22Rv1 (cell line): ENCODE results near the gene TMSB4X.

ENCODE experiments used
- H3K27ac ChIP-seq: fragments of 450-650 bp; 2 replicates; pipeline ENCODE4 v1.5.1; 2017
- CTCF ChIP-seq: fragments of 450-650 bp; IDR thresholded peaks from 2 replicates; pipeline ENCODE4 v1.5.1; 2017; ENCODE audit warnings: mild to moderate bottlenecking
- ZFX ChIP-seq: fragments of 450-650 bp; IDR thresholded peaks from 2 replicates; pipeline ENCODE4 v1.6.1; 2017; ENCODE audit warnings: antibody characterized with exemption, borderline replicate concordance

The TMSB4X gene

GRCh38 chrX:13023567-13023966, 48.7 kb downstream of the TMSB4X start:
- TF ChIP-seq ZFX (no peak), CTCF (no peak)
- H3K27ac ChIP-seq: no peak overlapping the region

- TF ChIP-seq ZFX: no peak
Measured at GRCh38 chrX:13023979-13024378, 49.1 kb downstream of the TMSB4X start.

GRCh38 chrX:13024986-13025385, 50.1 kb downstream of the TMSB4X start:
- TF ChIP-seq ZFX (no peak), CTCF (no peak)
- no peak overlapping the region for H3K27ac ChIP-seq

More at GRCh38 chrX:13023979-13024378, 49.1 kb downstream of the TMSB4X start:
- H3K27ac ChIP-seq: no peak overlapping the region
